Measurements from ENCODE around the gene SVIL.

DNA sequence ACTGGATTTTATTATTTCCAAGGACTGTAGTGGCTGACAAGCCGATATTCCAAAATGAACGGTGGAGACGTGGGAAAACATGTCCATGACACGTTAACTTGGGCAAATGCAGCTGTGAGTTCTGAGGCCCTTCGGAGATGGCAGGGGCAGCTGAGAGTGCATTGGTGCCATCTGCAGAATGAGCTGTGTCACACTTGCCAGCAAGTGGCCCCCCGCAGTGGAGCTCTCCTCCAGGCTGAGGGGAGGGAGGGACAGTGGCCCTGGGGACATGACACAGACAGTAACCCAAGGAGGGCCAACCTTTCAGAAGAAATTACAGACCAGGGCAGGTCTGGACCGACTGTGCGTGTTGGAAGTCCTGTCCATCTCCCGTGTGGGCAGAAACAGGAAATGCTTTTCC, 139.4 kb downstream of the SVIL start:
- TF ChIP-seq, protein P1, sequence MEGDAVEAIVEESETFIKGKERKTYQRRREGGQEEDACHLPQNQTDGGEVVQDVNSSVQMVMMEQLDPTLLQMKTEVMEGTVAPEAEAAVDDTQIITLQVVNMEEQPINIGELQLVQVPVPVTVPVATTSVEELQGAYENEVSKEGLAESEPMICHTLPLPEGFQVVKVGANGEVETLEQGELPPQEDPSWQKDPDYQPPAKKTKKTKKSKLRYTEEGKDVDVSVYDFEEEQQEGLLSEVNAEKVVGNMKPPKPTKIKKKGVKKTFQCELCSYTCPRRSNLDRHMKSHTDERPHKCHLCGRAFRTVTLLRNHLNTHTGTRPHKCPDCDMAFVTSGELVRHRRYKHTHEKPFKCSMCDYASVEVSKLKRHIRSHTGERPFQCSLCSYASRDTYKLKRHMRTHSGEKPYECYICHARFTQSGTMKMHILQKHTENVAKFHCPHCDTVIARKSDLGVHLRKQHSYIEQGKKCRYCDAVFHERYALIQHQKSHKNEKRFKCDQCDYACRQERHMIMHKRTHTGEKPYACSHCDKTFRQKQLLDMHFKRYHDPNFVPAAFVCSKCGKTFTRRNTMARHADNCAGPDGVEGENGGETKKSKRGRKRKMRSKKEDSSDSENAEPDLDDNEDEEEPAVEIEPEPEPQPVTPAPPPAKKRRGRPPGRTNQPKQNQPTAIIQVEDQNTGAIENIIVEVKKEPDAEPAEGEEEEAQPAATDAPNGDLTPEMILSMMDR (IDR thresholded peaks at IDR 0.05): no peak
- no peak for TF ChIP-seq EZH2 (IDR thresholded peaks at IDR 0.05; ENCODE audit: borderline replicate concordance, insufficient read depth, low read depth, low read length, poor library complexity, severe bottlenecking)
